ENCODE measurements around the gene FOXC1.

GRCh38 chr6:1597121-1597744 is 12.5 kb upstream of the FOXC1 start:
- TF ChIP-seq POLR2A (IDR thresholded peaks at IDR 0.05): no peak
- no peak for TF ChIP-seq CTCF (IDR thresholded peaks at IDR 0.05)
- no peak for TF ChIP-seq POLR2AphosphoS5 (IDR thresholded peaks at IDR 0.05)

Measured in stomach (tissue), 4 donors.